Activated T-cell treated with anti-CD3 and anti-CD28 coated beads, Interleukin-2, amount 50 U/mL, for 72 hours (primary cell): ENCODE data around the gene ZNHIT1. TPM values are rescaled to one million over a fixed set of nuclear protein-coding genes. Genes with fewer than 3 reads are reported as not detected.

Experiments used
- ATAC-seq, 2 donors: fragments of 150-1000 bp; cut with Tn5 transposase; replicated peaks in 1 of 2; 2 replicates each; pipeline ENCODE4 v1.10.0; 2021; ENCODE audit warnings: moderate library complexity in 2 of 2, mild to moderate bottlenecking in 1 of 2
- DNase-seq, 2 donors: peaks; one replicate each; pipeline ENCODE4 v3.0.0; 2021 to 2022; ENCODE audit warnings: mixed read lengths in 1 of 2
- H3K27ac Mint-ChIP-seq: one replicate; pipeline ENCODE4 v1.8.0; 2022; ENCODE audit warnings: mild to moderate bottlenecking, moderate library complexity, mixed read lengths
- H3K27me3 Mint-ChIP-seq: one replicate; pipeline ENCODE4 v1.8.0; 2022; ENCODE audit warnings: low read depth, mixed read lengths
- H3K36me3 Mint-ChIP-seq, 2 donors: one replicate each; pipeline ENCODE4 v1.8.0; 2022; ENCODE audit warnings: mixed read lengths in 2 of 2, mild to moderate bottlenecking in 1 of 2; ENCODE audit not compliant: insufficient read depth in 2 of 2
- H3K4me1 Mint-ChIP-seq: one replicate; pipeline ENCODE4 v1.8.0; 2022; ENCODE audit warnings: low read depth, mixed read lengths
- H3K4me3 Mint-ChIP-seq, 2 donors: one replicate each; pipeline ENCODE4 v1.8.0; 2022; ENCODE audit warnings: mild to moderate bottlenecking in 2 of 2, mixed read lengths in 2 of 2, moderate library complexity in 2 of 2
- H3K9me3 Mint-ChIP-seq, 2 donors: one replicate each; pipeline ENCODE4 v1.8.0; 2022; ENCODE audit warnings: mixed read lengths in 2 of 2
- total RNA-seq, 2 donors: library from RNA; stranded (reverse); gene quantifications; one replicate each; pipeline ENCODE4 v1.2.3, GENCODE V29; 2022

ZNHIT1 gene
- total RNA-seq, 2 donors from 2014 or later = 36.6 to 38.9 TPM

DNA sequence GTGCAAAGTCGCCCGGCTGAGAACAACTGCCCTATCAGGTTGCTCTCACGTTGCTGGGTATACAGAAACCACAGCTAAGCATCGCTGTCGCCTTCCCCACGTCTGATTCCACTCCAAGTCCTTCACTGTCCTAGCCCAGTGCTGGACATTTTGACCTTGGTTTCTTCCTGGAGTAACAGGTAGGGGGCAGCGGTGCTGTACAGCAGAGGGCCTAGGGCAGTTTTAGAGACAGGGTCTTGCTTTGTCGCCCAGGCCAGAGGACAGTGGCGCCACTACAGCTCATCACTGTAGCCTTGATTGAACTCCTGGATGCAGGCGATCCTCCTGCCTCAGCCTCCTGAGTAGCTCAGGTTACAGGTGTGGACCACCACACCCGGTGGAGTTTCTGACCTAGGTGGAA is 17.1 kb downstream of the ZNHIT1 start:
- Mint-ChIP-seq H3K27ac (no peak overlapping the region), H3K9me3 (no peaks in the 10 kb centered on the region), H3K27me3 (no peaks in the 10 kb centered on the region), H3K36me3 (peaks cover 0 to 3% of the 10 kb centered on the region in 2 donors), H3K4me1 (no peaks in the 10 kb centered on the region), H3K4me3 (no peak overlapping the region)
- no peak for DNase-seq
- no peak for ATAC-seq

DNA sequence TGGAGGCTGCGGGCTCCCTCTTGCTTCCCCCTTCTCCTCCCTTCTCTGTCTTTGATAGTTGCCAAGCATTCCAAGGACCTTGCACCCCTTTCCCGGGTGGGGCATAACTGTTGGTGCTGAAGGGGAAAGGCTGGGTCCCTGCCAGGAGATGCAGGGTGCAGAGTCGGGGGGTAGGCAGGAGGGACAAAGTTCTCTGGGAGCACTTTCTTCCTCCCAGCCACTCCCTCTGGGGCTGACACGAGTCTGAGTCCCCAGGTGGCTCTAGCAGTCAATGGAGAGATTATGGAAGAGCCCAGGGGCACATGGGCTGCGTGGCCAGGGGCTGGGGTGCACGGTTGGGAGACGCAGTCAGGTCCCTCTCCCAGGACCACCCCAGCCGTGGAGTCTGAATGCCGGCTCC is 17.6 kb downstream of the ZNHIT1 start:
- Mint-ChIP-seq H3K4me1 (no peaks in the 10 kb centered on the region), H3K9me3 (no peaks in the 10 kb centered on the region), H3K27me3 (no peaks in the 10 kb centered on the region), H3K4me3 (no peak overlapping the region), H3K36me3 (peaks cover 0 to 3% of the 10 kb centered on the region in 2 donors), H3K27ac (no peak overlapping the region)
- ATAC-seq (no peak), DNase-seq (no peak)

DNA sequence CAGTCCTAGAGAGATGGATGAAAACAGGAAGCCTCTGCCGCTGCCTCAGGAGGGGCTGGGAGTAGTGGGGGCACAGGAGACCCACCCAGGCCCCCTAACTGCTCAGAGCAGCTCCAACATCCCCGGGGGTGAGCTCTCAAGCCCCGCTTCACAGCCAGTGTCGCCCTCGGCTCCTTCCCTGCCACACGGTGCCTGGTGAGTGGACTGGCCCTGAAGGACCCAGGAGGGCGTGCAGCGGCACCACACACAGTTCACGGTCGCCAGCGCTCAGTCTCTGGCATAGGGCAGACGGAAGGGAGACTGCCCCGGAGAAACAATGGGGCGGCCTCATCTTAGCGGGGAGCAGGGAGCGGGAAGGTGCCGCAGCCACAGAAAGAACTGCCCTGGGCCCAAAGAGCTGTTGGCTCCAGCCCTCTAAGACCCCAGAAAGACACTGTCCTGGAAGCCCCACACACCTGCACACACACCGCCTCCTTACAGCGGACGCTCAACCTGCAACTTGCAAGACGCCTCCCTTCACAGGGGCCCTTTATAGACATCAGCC is 18.4 kb downstream of the ZNHIT1 start:
- Mint-ChIP-seq H3K27me3 (no peaks in the 10 kb centered on the region), H3K4me1 (no peaks in the 10 kb centered on the region), H3K36me3 (peaks cover 0 to 3% of the 10 kb centered on the region in 2 donors), H3K27ac (no peak overlapping the region), H3K9me3 (no peaks in the 10 kb centered on the region), H3K4me3 (no peak overlapping the region)
- no peak for DNase-seq
- no peak for ATAC-seq

DNA sequence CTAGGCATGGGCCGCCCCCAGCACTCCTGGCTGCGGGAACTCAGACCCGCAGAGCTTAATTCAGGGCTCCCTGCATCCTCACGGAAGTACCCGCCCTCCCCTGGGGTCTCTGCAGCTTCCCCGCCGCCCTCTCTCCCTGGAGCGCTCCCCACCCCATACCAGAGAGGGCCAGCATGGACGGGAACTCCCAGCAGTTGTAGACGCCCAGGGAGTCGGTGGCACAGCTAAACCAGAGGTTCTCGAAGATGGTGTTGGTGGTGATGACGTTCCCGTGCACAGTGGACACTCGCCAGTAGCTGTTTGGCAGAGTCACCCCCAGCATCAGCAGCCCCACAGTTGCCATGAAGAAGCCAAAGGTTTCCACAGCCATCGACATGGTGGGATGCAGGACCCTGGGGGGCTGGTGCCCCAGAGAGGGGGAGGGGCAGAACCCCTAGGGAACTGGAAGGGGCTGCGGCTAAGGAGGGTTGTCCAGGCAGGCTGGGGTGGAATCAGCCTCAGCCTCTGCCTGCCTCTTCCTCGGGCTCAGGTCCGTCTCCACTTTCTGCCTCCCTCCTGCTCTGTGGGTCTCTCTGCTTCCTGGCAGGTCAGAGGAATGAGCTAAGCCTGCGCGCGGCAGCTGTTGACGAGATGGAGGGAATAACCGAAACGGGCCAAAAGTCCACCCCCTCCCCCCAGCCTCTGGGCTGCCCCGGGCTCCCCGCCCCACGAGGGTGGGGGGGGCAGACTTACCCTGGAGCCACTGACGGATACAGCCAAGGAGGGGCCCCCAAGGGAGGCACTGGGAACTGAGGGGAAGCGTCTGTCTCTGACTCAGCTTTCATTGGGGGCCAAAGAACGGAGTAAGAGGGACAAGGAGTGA is 19.5 kb downstream of the ZNHIT1 start, which contains the start of gene CLDN15:
CLDN15 (minus strand) TSS at position 597 of the 862 bp plus-strand sequence; CDS start at position 376, 221 bp downstream.
- H3K9me3 Mint-ChIP-seq = no peaks in the 10 kb centered on the region
- H3K4me3 Mint-ChIP-seq = no peak within 1 kb of the TSS
- ATAC-seq (no peak), DNase-seq (no peak)
- no peaks in the 10 kb centered on the region for H3K4me1 Mint-ChIP-seq
- no peaks in the 10 kb centered on the region for H3K27me3 Mint-ChIP-seq
- H3K36me3 Mint-ChIP-seq = peaks cover 0 to 2% of the 10 kb centered on the region in 2 donors
- no peak within 1 kb of the TSS for H3K27ac Mint-ChIP-seq

DNA sequence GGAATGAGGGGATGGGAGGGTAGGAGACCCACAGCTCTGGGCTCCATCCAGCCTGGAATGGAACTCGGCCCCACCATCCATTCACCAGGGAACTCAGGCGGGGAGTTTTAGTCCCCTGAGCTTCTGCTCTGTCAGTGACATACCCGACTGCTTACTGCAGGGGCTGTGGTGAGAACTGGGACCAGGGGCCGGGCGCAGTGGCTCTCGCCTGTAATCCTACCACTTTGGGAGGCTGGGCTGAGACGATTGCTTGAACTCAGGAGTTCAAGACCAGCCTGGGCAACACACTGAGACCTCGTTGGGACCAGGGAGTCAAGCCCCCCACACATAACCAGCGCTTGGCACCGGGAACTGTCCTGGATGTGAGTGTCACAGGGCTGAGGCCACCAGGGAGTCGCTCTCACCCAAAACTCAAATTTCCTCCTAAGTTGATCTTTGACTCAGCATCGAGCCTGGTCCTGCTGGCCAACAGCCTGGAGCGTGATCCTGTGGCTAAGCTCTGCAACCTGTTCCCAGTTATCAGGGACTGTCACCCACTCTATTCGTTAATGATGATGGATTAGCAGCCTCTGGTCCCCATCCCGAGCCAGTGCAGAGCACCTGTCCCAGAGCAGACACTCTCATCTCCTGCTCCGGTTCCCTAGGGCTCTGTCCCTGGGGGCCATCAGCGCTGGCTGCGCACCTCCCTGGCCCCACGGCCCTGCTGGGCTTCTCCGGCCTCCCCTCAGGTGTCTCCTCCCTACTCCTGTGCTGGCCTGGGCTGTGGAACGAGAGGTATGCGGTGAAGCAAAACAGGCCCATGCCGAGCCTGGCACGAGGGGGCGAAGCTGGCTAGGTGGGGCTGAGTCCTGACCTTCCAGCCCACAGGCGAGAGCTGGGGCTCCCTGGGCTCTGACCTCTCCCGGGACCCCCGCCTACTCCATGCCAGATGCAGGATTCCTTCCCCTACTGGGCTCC is 20.5 kb downstream of the ZNHIT1 start:
- DNase-seq (no peak), ATAC-seq (no peak)
- no peaks in the 10 kb centered on the region for H3K9me3 Mint-ChIP-seq
- H3K4me3 Mint-ChIP-seq = no peak overlapping the region
- peaks cover 0 to 2% of the 10 kb centered on the region in 2 donors for H3K36me3 Mint-ChIP-seq
- H3K27ac Mint-ChIP-seq = no peak overlapping the region
- H3K4me1 Mint-ChIP-seq = peaks cover 9% of the 10 kb centered on the region
- H3K27me3 Mint-ChIP-seq = no peaks in the 10 kb centered on the region

DNA sequence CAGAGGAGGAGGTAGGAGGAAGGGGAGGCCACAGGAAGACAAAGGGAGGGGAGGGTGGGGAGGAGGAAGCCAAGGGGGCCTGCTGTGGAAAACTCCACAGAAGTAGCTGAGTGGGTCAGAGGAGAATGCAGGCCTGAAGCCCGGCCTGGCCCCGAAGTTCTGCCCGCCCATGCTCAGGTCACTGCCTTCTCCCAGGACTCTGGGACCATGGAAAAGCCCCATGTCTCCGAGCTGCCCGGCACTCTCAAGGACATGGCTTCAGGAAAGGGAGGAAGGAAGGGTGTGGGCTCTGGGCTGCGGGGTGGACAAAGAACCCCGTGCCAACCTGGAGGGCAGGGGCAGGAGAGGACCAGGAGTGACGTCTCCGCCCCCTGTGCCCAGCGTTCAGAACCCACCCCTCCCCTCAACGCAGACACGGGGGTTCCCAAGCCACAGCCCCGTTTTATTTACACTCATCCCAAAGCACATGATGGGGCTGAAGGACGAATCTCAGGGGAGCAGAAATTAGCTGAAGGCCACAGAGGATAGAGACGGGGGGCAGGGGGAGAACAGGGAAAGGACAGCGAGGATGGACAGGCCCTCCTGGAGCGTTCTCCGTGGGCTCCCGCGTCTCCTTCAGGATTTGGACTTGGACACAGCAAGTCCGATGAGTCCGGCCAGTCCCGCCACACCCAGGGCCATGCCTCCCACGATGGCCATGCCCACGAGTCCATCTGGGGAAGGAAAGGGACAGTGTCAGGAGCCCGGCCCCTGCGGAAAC is 21.4 kb downstream of the ZNHIT1 start:
- no peak overlapping the region for H3K4me3 Mint-ChIP-seq
- H3K4me1 Mint-ChIP-seq = peaks cover 14% of the 10 kb centered on the region
- DNase-seq = no peak
- H3K36me3 Mint-ChIP-seq = peaks cover 0 to 2% of the 10 kb centered on the region in 2 donors
- H3K27ac Mint-ChIP-seq = no peak overlapping the region
- no peaks in the 10 kb centered on the region for H3K9me3 Mint-ChIP-seq
- ATAC-seq = no peak
- no peaks in the 10 kb centered on the region for H3K27me3 Mint-ChIP-seq

DNA sequence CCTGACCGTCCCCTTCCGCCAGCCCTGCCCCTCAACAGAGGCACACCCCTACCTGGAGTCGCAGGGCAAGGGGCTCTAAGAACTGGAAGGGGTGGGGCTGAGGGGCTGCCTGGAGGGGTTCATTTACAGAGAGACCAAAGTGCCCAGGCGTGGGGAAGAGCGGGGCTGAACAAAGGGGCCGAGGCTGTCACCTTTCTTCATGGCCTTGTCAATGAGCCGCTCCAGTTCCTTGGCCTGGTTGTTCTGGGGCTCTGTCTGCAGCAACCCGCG is 21.9 kb downstream of the ZNHIT1 start:
- DNase-seq (no peak), ATAC-seq (no peak)
- Mint-ChIP-seq H3K9me3 (no peaks in the 10 kb centered on the region), H3K4me1 (peaks cover 14% of the 10 kb centered on the region), H3K27me3 (no peaks in the 10 kb centered on the region), H3K27ac (no peak overlapping the region), H3K4me3 (no peak overlapping the region), H3K36me3 (peaks cover 0 to 2% of the 10 kb centered on the region in 2 donors)

DNA sequence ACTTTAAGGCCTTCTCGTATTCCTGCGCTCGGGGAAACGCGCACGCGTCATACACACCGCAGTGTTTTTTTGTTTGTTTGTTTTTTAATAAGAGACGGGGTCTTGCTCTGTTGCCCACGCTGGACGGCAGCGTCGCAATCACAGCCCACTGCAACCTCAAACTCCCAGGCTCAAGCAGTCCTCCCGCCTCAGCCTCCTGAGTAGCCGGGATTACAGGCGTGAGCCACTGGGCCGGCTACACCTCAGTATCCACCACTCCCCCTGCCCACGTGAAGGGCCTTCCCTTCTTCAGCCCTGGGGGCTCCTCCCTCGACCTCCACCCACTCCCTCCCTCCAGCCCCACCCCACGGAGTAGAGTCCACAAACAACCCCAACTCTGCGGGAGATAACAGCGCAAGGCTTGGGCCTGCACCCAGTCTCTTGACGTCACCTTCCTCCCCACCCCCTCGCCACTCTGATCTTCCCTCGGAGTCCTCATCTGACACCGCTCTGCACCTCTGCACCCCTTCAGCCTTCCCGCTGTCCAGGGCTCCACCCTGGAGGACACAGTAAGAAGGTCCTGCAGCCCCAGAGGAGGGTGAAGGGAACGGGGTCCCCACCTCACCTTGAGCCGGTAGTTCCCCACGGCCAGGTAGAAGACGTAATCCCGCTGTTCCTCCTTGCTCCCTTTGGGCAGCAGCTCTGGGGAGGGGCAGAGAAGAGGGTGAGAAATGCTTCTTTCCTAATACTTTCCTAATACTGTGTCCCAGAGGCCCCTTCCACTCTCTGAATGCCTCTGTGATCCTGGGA is 22.5 kb downstream of the ZNHIT1 start:
- Mint-ChIP-seq H3K27me3 (no peaks in the 10 kb centered on the region), H3K36me3 (peaks cover 0 to 2% of the 10 kb centered on the region in 2 donors), H3K9me3 (no peaks in the 10 kb centered on the region), H3K4me3 (no peak overlapping the region), H3K4me1 (peaks cover 20% of the 10 kb centered on the region), H3K27ac (no peak overlapping the region)
- no peak for ATAC-seq
- no peak for DNase-seq

DNA sequence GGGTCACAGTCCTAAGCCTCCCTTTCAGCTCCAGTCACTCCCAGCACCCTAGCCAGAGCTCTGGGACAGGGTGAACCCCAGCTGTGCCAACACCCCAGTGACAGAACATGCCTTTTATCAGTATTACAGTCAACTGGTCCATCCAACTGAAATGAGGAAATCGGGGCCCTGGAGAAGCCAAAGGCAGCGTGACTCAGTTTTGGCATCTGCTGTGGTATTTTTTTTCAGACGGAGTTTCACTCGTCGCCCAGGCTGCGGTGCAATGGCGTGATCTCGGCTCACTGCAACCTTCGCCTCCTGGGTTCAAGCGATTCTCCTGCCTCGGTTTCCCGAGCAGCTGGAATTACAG is 23.0 kb downstream of the ZNHIT1 start:
- ATAC-seq = no peak
- DNase-seq = no peak
- Mint-ChIP-seq H3K4me3 (no peak overlapping the region), H3K27ac (no peak overlapping the region), H3K36me3 (peaks cover 2 to 5% of the 10 kb centered on the region in 2 donors), H3K27me3 (no peaks in the 10 kb centered on the region), H3K4me1 (peaks cover 25% of the 10 kb centered on the region), H3K9me3 (no peaks in the 10 kb centered on the region)

DNA sequence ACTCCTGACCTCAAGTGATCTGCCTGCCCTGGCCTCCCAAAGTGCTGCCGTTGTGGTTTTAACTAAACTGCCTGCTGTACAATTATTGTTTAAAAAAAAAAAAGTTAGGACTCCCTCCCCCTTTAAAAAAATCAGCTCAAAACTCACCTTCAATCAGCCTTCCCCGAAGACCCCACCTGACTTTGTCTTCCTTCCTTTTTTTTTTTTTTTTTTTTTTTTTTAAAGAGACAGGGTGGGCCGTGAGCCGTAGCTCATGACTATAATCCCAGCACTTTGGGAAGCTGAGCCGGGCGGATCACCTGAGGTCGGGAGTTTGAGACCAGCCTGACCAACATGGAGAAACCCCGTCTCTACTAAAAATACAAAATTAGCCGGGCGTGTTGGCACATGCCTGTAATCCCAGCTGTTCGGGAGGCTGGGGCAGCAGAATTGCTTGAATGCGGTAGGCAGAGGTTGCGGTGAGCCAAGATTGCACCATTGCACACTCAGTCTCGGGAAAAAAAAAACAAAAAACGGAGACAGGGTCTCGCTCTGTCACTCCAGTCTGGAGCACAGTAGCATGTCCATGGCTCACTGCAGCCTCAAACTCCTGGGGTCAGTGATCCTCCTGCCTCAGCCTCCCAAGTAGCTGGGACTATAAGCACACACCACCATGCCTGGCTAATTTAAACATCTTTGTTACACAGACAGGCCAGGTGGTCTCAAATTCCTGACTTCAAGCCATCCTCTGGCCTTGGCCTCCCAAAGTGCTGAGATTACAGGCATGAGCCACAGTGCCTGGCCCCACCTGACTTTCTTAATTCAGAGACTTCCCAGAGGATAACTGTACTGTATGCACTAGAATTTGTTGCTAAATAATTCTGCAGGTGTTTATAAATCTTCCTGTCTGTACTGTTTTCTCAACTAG is 23.7 kb downstream of the ZNHIT1 start:
- ATAC-seq (no peak), DNase-seq (no peak)
- H3K27me3 Mint-ChIP-seq = no peaks in the 10 kb centered on the region
- H3K27ac Mint-ChIP-seq = no peak overlapping the region
- H3K4me3 Mint-ChIP-seq = no peak overlapping the region
- H3K36me3 Mint-ChIP-seq = peaks cover 2 to 5% of the 10 kb centered on the region in 2 donors
- peaks cover 25% of the 10 kb centered on the region for H3K4me1 Mint-ChIP-seq
- no peaks in the 10 kb centered on the region for H3K9me3 Mint-ChIP-seq

DNA sequence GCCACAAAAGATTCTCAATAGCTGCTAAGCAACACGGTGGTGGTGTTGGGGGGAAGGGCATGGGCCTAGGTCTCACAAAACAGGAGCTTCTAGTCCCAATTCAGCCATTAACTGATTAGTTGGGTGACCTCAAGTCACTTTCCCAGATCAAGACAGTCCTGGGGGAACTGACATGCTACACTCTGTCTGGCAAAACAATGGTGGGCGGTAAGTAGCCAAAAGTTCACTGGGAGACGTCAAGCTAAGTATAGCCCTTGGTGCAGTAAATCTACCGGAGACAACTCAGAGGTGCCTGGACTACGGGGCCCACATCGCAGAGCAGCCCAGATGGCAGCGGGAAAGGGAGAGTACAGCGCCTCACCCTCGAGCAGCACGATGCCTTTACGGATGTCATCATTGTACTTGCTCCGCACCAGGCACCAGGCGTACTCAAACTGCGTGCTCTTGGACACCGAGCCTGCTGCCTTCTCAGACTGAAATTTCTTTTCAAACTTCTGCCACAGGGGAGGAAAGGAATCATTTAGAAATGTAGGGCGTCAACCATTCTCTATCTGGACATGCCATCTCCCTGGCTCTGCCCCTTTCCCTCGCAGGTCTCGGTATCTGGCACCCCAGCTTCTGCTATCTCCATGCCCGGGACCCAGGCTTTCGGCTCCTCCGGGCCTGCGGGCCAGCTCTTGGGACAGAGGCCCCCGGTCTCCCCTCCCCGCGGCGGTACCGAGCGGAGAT is 25.8 kb downstream of the ZNHIT1 start:
- Mint-ChIP-seq H3K27me3 (no peaks in the 10 kb centered on the region), H3K9me3 (no peaks in the 10 kb centered on the region), H3K4me1 (peaks cover 30% of the 10 kb centered on the region), H3K36me3 (peaks cover 4 to 5% of the 10 kb centered on the region in 2 donors), H3K4me3 (peak overlapping the region; percentile 98 to 99), H3K27ac (peak overlapping the region; percentile 97)
- ATAC-seq (no peak), DNase-seq (peak in 1 of 2 donors; percentile 8)
